Uterus (tissue), 4 donors: Measurements from ENCODE around the gene PRRG4. TPM values are rescaled to one million over a fixed set of nuclear protein-coding genes. Genes with fewer than 3 reads are reported as not detected.
"Not testable (repeated sequence)": the region's sequence is repeated elsewhere in the genome, so short reads cannot be mapped to it uniquely, and the experiment has no call there.

Experiments used
- DNase-seq, 2 donors: peaks; one replicate each; pipeline ENCODE4 v3.0.0-alpha.2; 2019 to 2020
- H3K27ac ChIP-seq, 2 donors: fragments of 200-600 bp; sonication (generic); 1 replicate in 1 of 2; 2 replicates in 1 of 2; pipeline ENCODE4 v1.5.1; 2016 to 2018
- H3K27me3 ChIP-seq, 2 donors: fragments of 200-600 bp; sonication (generic); one replicate each; pipeline ENCODE4 v1.5.1; 2018 to 2019; ENCODE audit warnings: control low read depth in 1 of 2
- H3K36me3 ChIP-seq, 2 donors: fragments of 200-600 bp; sonication (generic); one replicate each; pipeline ENCODE4 v1.5.1; 2019; ENCODE audit warnings: control low read depth in 1 of 2
- H3K4me1 ChIP-seq, 2 donors: fragments of 200-600 bp; sonication (generic); one replicate each; pipeline ENCODE4 v1.5.1; 2018 to 2019; ENCODE audit warnings: control low read depth in 1 of 2
- H3K4me3 ChIP-seq, 2 donors: fragments of 200-600 bp; sonication (generic); 1 replicate in 1 of 2; 2 replicates in 1 of 2; pipeline ENCODE4 v1.5.1; 2018 to 2019; ENCODE audit warnings: mild to moderate bottlenecking in 1 of 2
- H3K9me3 ChIP-seq, 2 donors: fragments of 200-600 bp; sonication (generic); one replicate each; pipeline ENCODE4 v1.5.1; 2019; ENCODE audit warnings: control low read depth in 1 of 2
- CTCF ChIP-seq, 4 experiments: fragments of 200-600 bp in 2 of 4; fragments of 450-650 bp in 2 of 4; sonication (generic) in 2 of 4; IDR thresholded peaks; one replicate each; pipeline ENCODE4 v1.5.1; 2016 to 2019; ENCODE audit warnings: antibody characterized with exemption in 4 of 4, mild to moderate bottlenecking in 2 of 4, moderate library complexity in 1 of 4
- POLR2A ChIP-seq, 2 donors: fragments of 450-650 bp; IDR thresholded peaks; one replicate each; pipeline ENCODE4 v1.6.1; 2016; ENCODE audit warnings: antibody characterized with exemption in 2 of 2, mild to moderate bottlenecking in 1 of 2, moderate library complexity in 1 of 2
- intact Hi-C: fragments of 100-400 bp; cut with DNase I; formaldehyde crosslinking; loops from one replicate; pipeline ENCODE4 v1.15.1; 2023; ENCODE audit warnings: low total_unique reads
- total RNA-seq, 4 donors: library from RNA; depleted of rRNA in 3 of 4; stranded (reverse); fragments of >200 nt in 3 of 4; gene quantifications; one replicate each; pipeline versions ENCODE4 v1.1.0 to v1.2.4, GENCODE V29; 2014 to 2023
- donor health status: DM: yes; HTN: yes; CAD: no.

PRRG4 gene
- total RNA-seq, 4 donors from 2014 or later, result 0.29 to 2.3 (median 1.4) TPM

GRCh38 chr11:32821517-32821916 is 8.2 kb upstream of the PRRG4 start:
- Histone ChIP-seq H3K27ac (no peak overlapping the region), H3K36me3 (no peaks in the 10 kb centered on the region), H3K4me1 (no peaks in the 10 kb centered on the region), H3K9me3 (no peaks in the 10 kb centered on the region), H3K4me3 (no peak overlapping the region), H3K27me3 (no peaks in the 10 kb centered on the region)
- no peak for DNase-seq
- TF ChIP-seq CTCF (IDR thresholded peaks at IDR 0.05), result no peak
- TF ChIP-seq POLR2A (IDR thresholded peaks at IDR 0.05), result no peak
- intact Hi-C loops, result no loop called here

GRCh38 chr11:32821917-32822560 is 7.7 kb upstream of the PRRG4 start:
- Histone ChIP-seq H3K4me3 (no peak overlapping the region), H3K4me1 (no peaks in the 10 kb centered on the region), H3K36me3 (no peaks in the 10 kb centered on the region), H3K27me3 (no peaks in the 10 kb centered on the region), H3K9me3 (no peaks in the 10 kb centered on the region), H3K27ac (no peak overlapping the region)
- TF ChIP-seq POLR2A (IDR thresholded peaks at IDR 0.05), result no peak
- no peak for TF ChIP-seq CTCF (IDR thresholded peaks at IDR 0.05)
- no peak for DNase-seq
- intact Hi-C loops, result no loop called here

GRCh38 chr11:32823617-32824016 is 6.1 kb upstream of the PRRG4 start:
- H3K9me3 ChIP-seq, intact Hi-C loops: not testable (repeated sequence)

GRCh38 chr11:32826113-32826512 is 3.6 kb upstream of the PRRG4 start:
- no peaks in the 10 kb centered on the region for H3K36me3 ChIP-seq
- no peaks in the 10 kb centered on the region for H3K9me3 ChIP-seq
- no peak overlapping the region for H3K27ac ChIP-seq
- H3K27me3 ChIP-seq, result no peaks in the 10 kb centered on the region
- intact Hi-C loops, result no loop called here
- no peak for TF ChIP-seq CTCF (IDR thresholded peaks at IDR 0.05)
- no peak for TF ChIP-seq POLR2A (IDR thresholded peaks at IDR 0.05)
- H3K4me3 ChIP-seq, result no peak overlapping the region
- H3K4me1 ChIP-seq, result peaks cover 0 to 6% of the 10 kb centered on the region in 2 donors
- no peak for DNase-seq

More at GRCh38 chr11:32823617-32824016, 6.1 kb upstream of the PRRG4 start:
- not testable (repeated sequence) for H3K36me3 ChIP-seq, H3K27ac ChIP-seq, H3K4me3 ChIP-seq, DNase-seq, H3K27me3 ChIP-seq, H3K4me1 ChIP-seq

- H3K27ac ChIP-seq, result no peak overlapping the region
- no peak overlapping the region for H3K4me3 ChIP-seq
- no peaks in the 10 kb centered on the region for H3K36me3 ChIP-seq
- TF ChIP-seq CTCF (IDR thresholded peaks at IDR 0.05) (no peak), POLR2A (IDR thresholded peaks at IDR 0.05) (no peak)
- intact Hi-C loops, result no loop called here
- H3K4me1 ChIP-seq, result peaks cover 0 to 6% of the 10 kb centered on the region in 2 donors
- no peaks in the 10 kb centered on the region for H3K9me3 ChIP-seq
- DNase-seq, result no peak
- no peaks in the 10 kb centered on the region for H3K27me3 ChIP-seq
Observed at GRCh38 chr11:32827276-32827675, 2.5 kb upstream of the PRRG4 start.
